Midbrain (tissue), 1 donor: ENCODE measurements around the gene PKIG.
A peak's percentile ranks its signal among the peaks of the same experiment; 100 is the strongest.
"Not testable (repeated sequence)": the region's sequence is repeated elsewhere in the genome, so short reads cannot be mapped to it uniquely, and the experiment has no call there.

Experiments used
- DNase-seq: peaks from one replicate; lab custom pipeline; 2025; lab: John Stamatoyannopoulos, UW

PKIG gene

GRCh38 chr20:44582311-44583025 lies at the start of gene PKIG:
PKIG (plus strand) TSS chr20:44582579; CDS start chr20:44614557, 31,978 bp downstream.
- DNase-seq = no peak

DNA sequence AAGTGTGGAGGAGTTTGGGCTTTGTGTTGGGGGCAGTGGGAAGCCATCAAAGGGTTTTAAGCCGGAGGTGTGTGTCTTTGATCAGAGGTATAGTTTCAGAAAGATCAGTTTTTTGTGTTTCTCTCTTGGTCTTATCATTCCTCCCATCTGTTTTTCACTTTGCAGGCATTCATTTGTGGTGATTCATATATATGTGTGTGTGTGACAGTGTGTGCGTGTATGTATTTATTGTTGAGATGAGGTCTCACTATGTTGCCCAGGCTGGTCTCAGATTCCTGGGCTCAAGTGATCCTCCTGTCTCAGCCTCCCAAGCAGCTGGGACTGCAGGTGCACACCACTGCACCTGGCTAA lies 49.4 kb upstream of the PKIG start:
- no peak for DNase-seq

DNA sequence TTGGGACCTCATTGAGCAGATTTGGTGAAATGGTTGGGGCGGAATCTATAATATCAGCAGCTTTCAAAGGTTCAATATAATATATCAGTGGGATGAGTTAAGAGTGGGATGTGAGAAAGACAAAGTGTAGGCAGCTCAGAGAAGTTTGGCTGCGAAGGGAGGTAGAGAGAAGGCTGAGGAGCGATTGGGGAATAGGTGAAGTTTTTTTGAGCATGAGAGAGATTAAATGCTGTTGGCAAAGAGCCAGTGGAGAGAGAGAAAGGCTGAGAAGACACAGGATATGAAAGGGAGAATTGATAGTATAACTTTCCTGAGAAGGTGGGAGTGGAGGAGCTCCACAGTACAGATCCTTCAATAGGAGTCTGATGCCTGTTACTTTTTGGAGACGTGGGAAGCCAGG lies 48.5 kb upstream of the PKIG start:
- no peak for DNase-seq

- DNase-seq = no peak
These were observed 46.2 kb upstream of the PKIG start for GRCh38 chr20:44536175-44536574.

- peak; percentile 18 for DNase-seq
These were observed 44.4 kb upstream of the PKIG start for GRCh38 chr20:44537993-44538392.

GRCh38 chr20:44540834-44541233 lies 41.5 kb upstream of the PKIG start:
- no peak for DNase-seq

GRCh38 chr20:44541992-44542391 lies 40.4 kb upstream of the PKIG start:
- no peak for DNase-seq

GRCh38 chr20:44542890-44543289 lies 39.5 kb upstream of the PKIG start:
- DNase-seq = no peak

DNA sequence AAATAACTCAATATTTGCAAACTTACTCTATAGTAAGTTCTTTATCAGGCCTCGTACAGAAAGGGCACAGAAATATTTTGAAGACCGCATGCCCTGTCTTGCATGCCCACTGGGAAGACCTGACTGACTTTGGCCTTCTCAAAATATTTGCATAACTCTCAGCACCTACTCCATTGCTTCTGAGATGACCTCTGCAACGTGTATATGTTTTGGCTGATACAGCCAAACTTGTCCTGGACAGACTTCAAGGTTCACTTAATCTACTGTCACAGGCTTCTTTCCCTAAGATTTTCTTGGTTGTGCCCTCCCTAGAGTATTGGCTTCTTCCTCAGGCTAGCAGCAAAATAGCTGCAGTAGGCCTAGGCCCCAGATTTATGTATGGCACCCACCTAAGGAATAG lies 39.0 kb upstream of the PKIG start:
- DNase-seq = no peak

GRCh38 chr20:44544263-44544662 lies 38.1 kb upstream of the PKIG start:
- no peak for DNase-seq

- no peak for DNase-seq
These were observed 35.0 kb upstream of the PKIG start for GRCh38 chr20:44547419-44547818.

DNA sequence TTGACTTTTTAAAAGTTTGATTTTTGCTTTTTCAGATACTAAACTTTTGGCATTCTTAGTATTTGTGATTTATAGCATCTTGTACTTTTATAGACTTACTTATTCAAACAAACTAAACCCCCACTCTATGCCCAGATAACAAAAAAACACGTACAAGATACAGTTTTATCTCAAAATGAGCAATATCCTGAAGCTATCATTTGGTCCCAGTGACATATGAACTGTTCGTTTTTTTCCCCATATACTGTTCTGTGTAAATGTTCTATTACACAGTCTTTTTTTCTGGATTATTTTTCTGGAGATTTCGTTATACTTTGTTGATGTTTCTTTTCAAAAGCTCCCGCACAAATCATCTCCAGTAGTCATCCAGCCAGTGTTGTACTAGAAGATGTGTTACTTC lies 33.3 kb upstream of the PKIG start:
- no peak for DNase-seq

- DNase-seq = no peak
These were observed 30.3 kb upstream of the PKIG start for GRCh38 chr20:44552050-44552449.

DNA sequence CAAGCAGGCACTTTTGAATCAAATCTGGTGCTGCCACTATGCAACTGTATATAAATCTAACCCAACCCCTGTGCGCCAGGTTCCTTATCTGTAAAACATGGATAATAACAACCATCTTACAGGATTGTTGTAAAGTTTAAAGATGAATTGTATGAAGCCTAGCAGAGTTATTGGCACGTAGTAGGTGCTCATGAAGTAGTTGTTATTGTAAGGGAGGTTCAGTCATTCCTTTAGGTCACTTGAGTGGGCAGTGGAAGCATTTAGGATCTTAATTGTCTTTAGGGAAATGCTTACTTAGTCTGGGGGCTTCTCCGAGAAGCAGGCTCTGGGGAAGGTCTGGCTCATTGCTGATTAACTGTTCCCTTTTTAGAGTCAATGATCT lies 29.8 kb upstream of the PKIG start:
- no peak for DNase-seq

DNA sequence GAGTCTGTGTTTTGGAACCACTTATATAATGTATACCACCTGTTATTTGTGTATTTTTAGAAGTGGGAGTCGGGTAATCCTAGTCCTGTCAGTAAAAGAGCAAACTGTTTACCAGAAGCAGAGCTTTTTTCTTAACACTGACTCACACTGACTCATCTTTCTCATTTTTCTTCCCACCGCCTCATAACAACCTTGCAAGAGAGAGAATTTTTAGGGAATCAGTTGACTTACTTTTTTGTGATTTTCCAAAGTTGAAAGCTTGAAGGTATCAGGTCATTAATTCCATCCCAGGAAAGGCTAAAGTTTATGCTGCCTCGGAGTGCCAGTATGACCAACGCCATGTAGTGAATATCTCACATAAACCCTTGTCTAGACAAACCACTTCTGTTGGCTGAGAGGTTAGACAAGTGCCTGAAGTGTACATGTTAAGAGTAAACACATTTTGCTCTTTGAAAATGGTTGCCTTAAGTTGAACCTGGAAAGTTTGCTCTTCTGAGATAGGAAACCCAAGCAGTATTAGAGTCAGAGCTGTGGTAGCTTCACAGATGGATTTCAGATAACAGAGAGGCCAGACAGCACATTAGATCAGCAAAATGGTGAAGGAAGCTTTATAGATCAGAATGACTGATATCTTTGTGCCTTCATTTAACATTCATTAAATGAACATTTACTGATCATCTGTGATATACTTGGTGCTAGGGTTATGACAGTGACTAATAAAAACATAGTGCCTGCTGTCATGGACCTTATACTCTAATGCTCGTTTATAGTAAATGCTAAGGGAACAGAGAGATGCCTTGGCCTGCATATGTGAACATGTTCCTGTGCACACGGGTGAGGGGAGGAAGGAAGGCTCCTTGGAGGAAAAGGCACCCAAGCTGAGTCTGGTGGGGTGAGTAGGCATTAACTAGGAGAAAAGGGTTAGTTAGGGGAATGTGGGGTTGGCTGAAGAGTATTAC lies 29.1 kb upstream of the PKIG start:
- no peak for DNase-seq

GRCh38 chr20:44559302-44559701 lies 23.1 kb upstream of the PKIG start:
- DNase-seq = no peak

DNA sequence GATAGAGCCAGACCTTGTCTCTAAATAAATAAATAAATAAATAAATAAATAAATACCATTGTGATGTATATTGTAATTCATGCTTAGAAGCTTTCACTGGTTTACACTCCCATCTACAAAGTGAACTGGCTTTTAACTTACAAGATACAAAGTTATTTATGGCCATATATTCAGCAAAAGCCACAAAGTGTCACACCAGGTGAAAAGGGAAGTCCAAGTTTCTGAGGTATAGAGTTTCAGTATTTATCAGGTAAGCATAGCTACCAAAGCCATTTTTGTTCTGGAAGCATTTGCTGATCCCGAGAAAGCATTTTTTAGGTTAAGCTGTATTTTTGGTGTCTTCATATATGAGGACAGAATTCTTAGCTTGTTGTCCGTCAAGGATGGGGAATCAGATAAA lies 22.1 kb upstream of the PKIG start:
- no peak for DNase-seq

GRCh38 chr20:44560818-44561217 lies 21.6 kb upstream of the PKIG start:
- DNase-seq = not testable (repeated sequence)

DNA sequence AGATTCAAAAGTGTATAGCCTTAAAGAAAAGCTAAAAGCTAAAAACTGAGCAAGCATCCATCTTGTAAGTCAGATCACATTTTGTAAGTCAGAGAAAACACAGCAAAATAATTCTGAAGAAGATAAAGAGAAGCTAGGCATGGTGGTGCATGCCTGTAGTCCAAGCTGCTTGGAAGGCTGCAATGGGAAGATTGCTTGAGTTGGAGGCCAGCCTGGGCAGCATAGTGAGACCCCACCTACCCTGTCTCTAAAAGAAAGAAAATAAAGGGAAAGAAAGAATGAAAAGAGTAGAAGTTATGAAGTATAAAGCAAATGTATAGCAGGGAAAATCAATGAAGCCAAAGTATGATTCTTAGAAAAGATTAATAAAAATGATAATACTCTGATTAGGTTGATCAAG lies 20.5 kb upstream of the PKIG start:
- no peak for DNase-seq

DNA sequence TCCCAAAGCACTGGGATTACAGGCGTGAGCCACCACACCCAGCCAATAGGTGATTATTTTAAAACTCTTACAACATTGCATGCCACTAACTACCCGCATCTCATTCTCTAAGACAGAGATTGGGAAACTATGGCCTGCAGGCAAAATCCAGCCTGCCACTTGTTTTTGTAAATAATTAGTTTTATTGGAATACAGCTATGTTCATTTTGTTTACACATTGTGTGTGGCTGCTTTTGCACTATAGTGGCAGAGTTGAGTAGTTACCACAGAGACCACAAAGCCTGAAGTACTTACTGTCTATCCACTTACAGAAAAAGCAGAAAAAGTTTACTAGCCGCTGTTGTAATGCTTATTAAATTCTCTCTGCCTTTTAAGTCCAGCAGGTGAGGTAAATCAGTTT lies 16.4 kb upstream of the PKIG start:
- no peak for DNase-seq

DNA sequence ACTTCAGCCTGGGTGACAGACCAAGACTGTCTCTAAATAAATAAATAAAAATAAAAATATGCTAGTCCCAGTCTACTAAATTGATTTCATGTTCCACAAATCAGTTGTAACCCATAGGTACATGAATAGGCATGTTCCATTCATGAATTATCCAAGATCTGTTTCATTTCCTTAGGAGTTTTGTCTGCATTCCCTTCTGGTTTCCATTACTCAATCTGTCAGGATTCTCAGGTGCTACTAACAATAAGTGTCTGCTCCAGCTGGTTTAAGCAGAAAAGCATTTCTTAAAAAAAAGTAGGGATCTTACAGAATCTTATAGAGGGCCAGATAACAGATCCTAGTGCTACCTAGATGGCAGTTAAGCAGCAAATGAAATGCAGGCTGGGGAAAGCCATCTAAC lies 15.6 kb upstream of the PKIG start:
- DNase-seq = no peak

GRCh38 chr20:44570367-44570766 lies 12.0 kb upstream of the PKIG start:
- no peak for DNase-seq

DNA sequence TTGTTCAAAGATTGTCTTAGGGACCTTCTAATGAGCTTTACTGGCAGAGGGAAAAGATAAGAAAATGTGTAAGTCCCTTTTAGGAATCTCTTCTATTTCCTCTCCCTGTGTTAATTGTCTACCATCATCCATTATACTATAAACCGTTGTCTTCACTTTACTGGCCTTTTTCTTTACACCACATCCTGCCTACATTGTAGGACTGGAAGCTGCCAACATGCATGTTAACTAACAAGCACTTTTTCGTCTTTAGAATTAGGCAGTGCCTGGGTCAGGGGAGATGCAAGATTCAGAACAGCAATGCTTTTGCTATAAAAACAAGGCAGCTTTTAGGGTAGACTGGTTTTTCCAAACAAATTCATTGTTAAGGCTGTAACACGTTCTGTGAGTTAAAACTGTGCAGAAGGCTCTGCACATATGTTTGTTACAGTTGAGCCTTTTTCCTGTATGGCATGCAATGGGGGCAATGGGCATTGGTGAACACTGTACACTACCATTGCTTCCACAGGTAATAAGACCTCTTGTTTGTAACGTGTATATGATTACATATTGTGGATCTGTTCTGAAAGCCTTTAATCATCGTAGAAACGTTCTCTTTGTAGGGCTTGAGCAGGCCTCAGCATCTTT lies 10.9 kb upstream of the PKIG start:
- DNase-seq = no peak
